HepG2 (cell line): Measurements from ENCODE around the gene SDK1. TPM values are rescaled to one million over a fixed set of nuclear protein-coding genes. Genes with fewer than 3 reads are reported as not detected.
A peak's percentile ranks its signal among the peaks of the same experiment; 100 is the strongest.

Experiments used
- BCL6 ChIP-seq: IDR thresholded peaks from 2 replicates; pipeline ENCODE4 v1.6.1; 2016; ENCODE audit warnings: missing genetic modification reagents, missing compliant biosample characterization
- BRCA1 ChIP-seq: sonication (generic); formaldehyde crosslinking; IDR thresholded peaks from 2 replicates; pipeline ENCODE4 v1.4.0; 2020; ENCODE audit warnings: missing genetic modification reagents
- FOSL2 ChIP-seq: sonication (generic); formaldehyde crosslinking; IDR thresholded peaks from 2 replicates; pipeline ENCODE4 v1.4.0; 2020; ENCODE audit warnings: missing genetic modification reagents
- FOXA1 ChIP-seq, 2 experiments: fragments of 450-650 bp in 1 of 2; sonication (generic) in 1 of 2; formaldehyde crosslinking in 1 of 2; IDR thresholded peaks; 2 replicates each; pipeline versions ENCODE4 v1.4.0 to v1.6.1; 2016 to 2020; ENCODE audit warnings: missing genetic modification reagents in 1 of 2
- GATA4 ChIP-seq: sonication (generic); IDR thresholded peaks from 2 replicates; pipeline ENCODE4 v1.6.1; 2016; ENCODE audit warnings: antibody characterized with exemption, low read depth, borderline replicate concordance
- POLR2AphosphoS5 ChIP-seq: IDR thresholded peaks from 2 replicates; pipeline ENCODE4 v1.6.1; 2012; ENCODE audit warnings: low read depth, low read length
- RXRB ChIP-seq: IDR thresholded peaks from 2 replicates; pipeline ENCODE4 v1.6.1; 2016; ENCODE audit warnings: borderline replicate concordance, missing genetic modification reagents, missing compliant biosample characterization
- SALL1 ChIP-seq: sonication (generic); formaldehyde crosslinking; IDR thresholded peaks from 2 replicates; pipeline ENCODE4 v1.8.0; 2022; ENCODE audit warnings: mild to moderate bottlenecking, missing genetic modification reagents
- STAG1 ChIP-seq: sonication (generic); formaldehyde crosslinking; IDR thresholded peaks from 2 replicates; pipeline ENCODE4 v1.4.0; 2020; ENCODE audit warnings: missing genetic modification reagents
- SYNCRIP ChIP-seq: fragments of 200-400 bp; formaldehyde crosslinking; IDR thresholded peaks from 2 replicates; pipeline ENCODE4 v1.6.1; 2018; ENCODE audit warnings: mild to moderate bottlenecking, low read depth, low read length; ENCODE audit not compliant: insufficient read depth
- TP53 ChIP-seq: sonication (generic); formaldehyde crosslinking; conservative IDR thresholded peaks from 2 replicates; pipeline ENCODE4 v1.4.0; 2020; ENCODE audit warnings: missing genetic modification reagents
- ZNF235 ChIP-seq: sonication (generic); formaldehyde crosslinking; IDR thresholded peaks from 2 replicates; pipeline ENCODE4 v1.8.1; 2023; ENCODE audit warnings: mild to moderate bottlenecking, missing genetic modification reagents, borderline replicate concordance
- ZNF331 ChIP-seq: sonication (generic); formaldehyde crosslinking; IDR thresholded peaks from 2 replicates; pipeline ENCODE4 v1.4.0; 2020; ENCODE audit warnings: missing genetic modification reagents
- ZNF451 ChIP-seq: sonication (generic); formaldehyde crosslinking; IDR thresholded peaks from 2 replicates; pipeline ENCODE4 v1.5.0; 2020; ENCODE audit warnings: mild to moderate bottlenecking, missing genetic modification reagents
- ZNF562 ChIP-seq: sonication (generic); formaldehyde crosslinking; IDR thresholded peaks from 2 replicates; pipeline ENCODE4 v1.8.0; 2022; ENCODE audit warnings: missing genetic modification reagents, borderline replicate concordance
- ZNF607 ChIP-seq: sonication (generic); formaldehyde crosslinking; IDR thresholded peaks from 2 replicates; pipeline ENCODE4 v1.5.1; 2020; ENCODE audit warnings: missing genetic modification reagents, mild to moderate bottlenecking, borderline replicate concordance
- ZNF75D ChIP-seq: sonication (generic); formaldehyde crosslinking; IDR thresholded peaks from 2 replicates; pipeline ENCODE4 v1.8.1; 2023; ENCODE audit warnings: missing genetic modification reagents, mild to moderate bottlenecking, borderline replicate concordance
- ZNF891 ChIP-seq: sonication (generic); formaldehyde crosslinking; IDR thresholded peaks from 2 replicates; pipeline ENCODE4 v1.5.0; 2020; ENCODE audit warnings: mild to moderate bottlenecking, missing genetic modification reagents
- polyA plus RNA-seq, 8 experiments: library from polyadenylated mRNA; depleted of rRNA in 3 of 8; stranded (reverse) in 7 of 8; unstranded in 1 of 8; fragments of >200 nt; fragmentation: Illumina TruSeq in 4 of 8; extraction: Trizol in 4 of 8; gene quantifications; 2 replicates each; pipeline versions ENCODE4 v1.2.1 to v1.2.3, GENCODE V29; 2011 to 2016; ENCODE audit warnings: low read depth in 4 of 8, missing spikeins in 1 of 8, mixed read lengths in 1 of 8; ENCODE audit not compliant: insufficient read depth in 1 of 8
- total RNA-seq, 5 experiments: library from RNA; depleted of rRNA; stranded (reverse); fragments of >200 nt; fragmentation: Illumina TruSeq; extraction: Trizol; gene quantifications; 2 replicates each; pipeline ENCODE4 v1.2.3, GENCODE V29; 2016; ENCODE audit warnings: low read depth in 1 of 5
- TF ChIP-seq, protein P1 (sequence below): sonication (generic); formaldehyde crosslinking; IDR thresholded peaks from 2 replicates; pipeline ENCODE4 v1.8.0; 2022; ENCODE audit warnings: missing genetic modification reagents, low read depth, mild to moderate bottlenecking, borderline replicate concordance
- TF ChIP-seq, protein P2 (sequence below): IDR thresholded peaks from 2 replicates; pipeline ENCODE4 v1.6.1; 2016; ENCODE audit warnings: mild to moderate bottlenecking
- TF ChIP-seq, protein P3 (sequence below), 2 experiments: sonication (generic) in 1 of 2; formaldehyde crosslinking in 1 of 2; IDR thresholded peaks; 2 replicates each; pipeline versions ENCODE4 v1.5.1 to v1.6.1; 2011 to 2020; ENCODE audit warnings: borderline replicate concordance in 1 of 2, low read depth in 1 of 2, low read length in 1 of 2, mild to moderate bottlenecking in 1 of 2, missing genetic modification reagents in 1 of 2, moderate library complexity in 1 of 2
- TF ChIP-seq, protein P4 (sequence below): sonication (generic); formaldehyde crosslinking; IDR thresholded peaks from 2 replicates; pipeline ENCODE4 v1.4.0; 2020; ENCODE audit warnings: missing genetic modification reagents, borderline replicate concordance

The SDK1 gene
- total and polyA plus RNA-seq, 2 of the 13 experiments (the other 11 are each of a cell fraction or from before 2014, with no cell fraction given): 0.35 to 2.4 TPM

DNA sequence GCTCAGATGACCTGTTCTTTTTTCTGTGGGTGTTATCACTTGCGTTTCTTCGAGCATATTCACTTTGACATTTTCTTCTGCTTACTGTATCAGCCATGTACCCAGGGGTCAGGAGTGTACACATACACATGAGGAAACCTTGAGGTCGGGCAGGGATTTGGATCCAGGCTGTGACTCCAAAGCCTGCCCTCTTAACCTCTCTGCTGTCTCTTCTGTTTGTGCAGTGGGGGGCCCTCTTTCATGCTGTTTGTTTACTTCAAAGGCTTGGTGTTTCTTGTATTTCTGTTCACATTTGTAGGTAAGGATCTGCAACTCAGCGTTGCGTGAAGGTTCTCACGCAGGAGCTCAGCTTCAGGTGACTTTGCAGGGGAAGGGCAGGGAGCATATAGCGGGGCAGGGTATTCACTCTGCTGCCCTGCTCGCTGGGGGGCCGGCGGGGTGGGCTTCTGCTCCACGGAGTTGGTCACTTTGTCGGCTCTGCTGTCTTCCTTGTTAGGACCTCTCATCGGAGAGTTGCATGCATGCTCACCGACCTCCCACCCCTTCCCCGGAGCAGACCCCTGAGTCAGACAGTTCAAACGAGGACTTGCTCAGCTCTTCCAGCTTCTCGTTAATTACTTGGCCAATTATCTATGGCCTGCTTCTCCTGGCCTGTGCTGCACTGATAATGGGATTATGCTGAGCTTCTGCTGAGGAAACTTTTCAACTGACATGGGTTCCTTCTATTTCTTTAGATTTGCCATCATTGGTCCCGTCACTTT, 77.5 kb downstream of the SDK1 start (continued):
- TF ChIP-seq, protein P1, sequence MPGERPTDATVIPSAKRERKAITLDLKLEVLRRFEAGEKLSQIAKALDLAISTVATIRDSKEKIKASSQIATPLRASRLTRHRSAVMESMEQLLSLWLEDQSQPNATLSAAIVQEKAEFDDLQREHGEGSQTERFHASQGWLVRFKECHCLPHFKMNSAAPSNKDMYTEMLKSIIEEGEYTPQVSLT (CRISPR knock-in tag): no peak
- TF ChIP-seq, protein P2, sequence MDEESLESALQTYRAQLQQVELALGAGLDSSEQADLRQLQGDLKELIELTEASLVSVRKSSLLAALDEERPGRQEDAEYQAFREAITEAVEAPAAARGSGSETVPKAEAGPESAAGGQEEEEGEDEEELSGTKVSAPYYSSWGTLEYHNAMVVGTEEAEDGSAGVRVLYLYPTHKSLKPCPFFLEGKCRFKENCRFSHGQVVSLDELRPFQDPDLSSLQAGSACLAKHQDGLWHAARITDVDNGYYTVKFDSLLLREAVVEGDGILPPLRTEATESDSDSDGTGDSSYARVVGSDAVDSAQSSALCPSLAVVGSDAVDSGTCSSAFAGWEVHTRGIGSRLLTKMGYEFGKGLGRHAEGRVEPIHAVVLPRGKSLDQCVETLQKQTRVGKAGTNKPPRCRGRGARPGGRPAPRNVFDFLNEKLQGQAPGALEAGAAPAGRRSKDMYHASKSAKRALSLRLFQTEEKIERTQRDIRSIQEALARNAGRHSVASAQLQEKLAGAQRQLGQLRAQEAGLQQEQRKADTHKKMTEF (CRISPR knock-in tag): no peak
- TF ChIP-seq ZNF562 (CRISPR knock-in tag) (no peak), ZNF235 (CRISPR knock-in tag) (no peak), ZNF75D (no peak), RXRB (CRISPR knock-in tag) (peak; percentile 30; the same call in 1 of the 2 replicates), ZNF331 (CRISPR knock-in tag) (0 out of 2 replicates have a peak, but pooled peaks have one; percentile 23), FOXA1 (IDR thresholded peaks at IDR 0.05) (no peak), FOXA1 (CRISPR knock-in tag; IDR thresholded peaks at IDR 0.05) (peak; percentile 50; the same call in 1 of the 2 replicates), ZNF607 (CRISPR knock-in tag) (no peak), BRCA1 (no peak), POLR2AphosphoS5 (no peak), ZNF891 (CRISPR knock-in tag) (no peak), ZNF451 (CRISPR knock-in tag) (no peak), GATA4 (no peak), SALL1 (CRISPR knock-in tag) (peak; percentile 38; the same call in 1 of the 2 replicates), FOSL2 (CRISPR knock-in tag) (peak; percentile 53), STAG1 (CRISPR knock-in tag) (no peak), BCL6 (CRISPR knock-in tag) (peak; percentile 87), SYNCRIP (no peak), TP53 (CRISPR knock-in tag) (no peak)
- TF ChIP-seq, protein P3, sequence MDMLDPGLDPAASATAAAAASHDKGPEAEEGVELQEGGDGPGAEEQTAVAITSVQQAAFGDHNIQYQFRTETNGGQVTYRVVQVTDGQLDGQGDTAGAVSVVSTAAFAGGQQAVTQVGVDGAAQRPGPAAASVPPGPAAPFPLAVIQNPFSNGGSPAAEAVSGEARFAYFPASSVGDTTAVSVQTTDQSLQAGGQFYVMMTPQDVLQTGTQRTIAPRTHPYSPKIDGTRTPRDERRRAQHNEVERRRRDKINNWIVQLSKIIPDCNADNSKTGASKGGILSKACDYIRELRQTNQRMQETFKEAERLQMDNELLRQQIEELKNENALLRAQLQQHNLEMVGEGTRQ (IDR thresholded peaks at IDR 0.05; ENCODE audit: low read depth, low read length): no peak
- TF ChIP-seq, protein P3 (CRISPR knock-in tag; IDR thresholded peaks at IDR 0.05; ENCODE audit: borderline replicate concordance): no peak
- TF ChIP-seq, protein P4, sequence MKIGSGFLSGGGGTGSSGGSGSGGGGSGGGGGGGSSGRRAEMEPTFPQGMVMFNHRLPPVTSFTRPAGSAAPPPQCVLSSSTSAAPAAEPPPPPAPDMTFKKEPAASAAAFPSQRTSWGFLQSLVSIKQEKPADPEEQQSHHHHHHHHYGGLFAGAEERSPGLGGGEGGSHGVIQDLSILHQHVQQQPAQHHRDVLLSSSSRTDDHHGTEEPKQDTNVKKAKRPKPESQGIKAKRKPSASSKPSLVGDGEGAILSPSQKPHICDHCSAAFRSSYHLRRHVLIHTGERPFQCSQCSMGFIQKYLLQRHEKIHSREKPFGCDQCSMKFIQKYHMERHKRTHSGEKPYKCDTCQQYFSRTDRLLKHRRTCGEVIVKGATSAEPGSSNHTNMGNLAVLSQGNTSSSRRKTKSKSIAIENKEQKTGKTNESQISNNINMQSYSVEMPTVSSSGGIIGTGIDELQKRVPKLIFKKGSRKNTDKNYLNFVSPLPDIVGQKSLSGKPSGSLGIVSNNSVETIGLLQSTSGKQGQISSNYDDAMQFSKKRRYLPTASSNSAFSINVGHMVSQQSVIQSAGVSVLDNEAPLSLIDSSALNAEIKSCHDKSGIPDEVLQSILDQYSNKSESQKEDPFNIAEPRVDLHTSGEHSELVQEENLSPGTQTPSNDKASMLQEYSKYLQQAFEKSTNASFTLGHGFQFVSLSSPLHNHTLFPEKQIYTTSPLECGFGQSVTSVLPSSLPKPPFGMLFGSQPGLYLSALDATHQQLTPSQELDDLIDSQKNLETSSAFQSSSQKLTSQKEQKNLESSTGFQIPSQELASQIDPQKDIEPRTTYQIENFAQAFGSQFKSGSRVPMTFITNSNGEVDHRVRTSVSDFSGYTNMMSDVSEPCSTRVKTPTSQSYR: peak; percentile 74; the same call in 1 of the 2 replicates
